GM12873 (cell line): ENCODE measurements around the gene ZDHHC14.

ENCODE experiments used
- TF ChIP-seq, protein P1 (sequence below): IDR thresholded peaks from 2 replicates; pipeline ENCODE4 v1.5.1; 2012; ENCODE audit warnings: low read depth, mild to moderate bottlenecking, moderate library complexity, low read length, control low read depth; ENCODE audit not compliant: insufficient read depth; ENCODE audit errors: missing control alignments

ZDHHC14 gene

DNA sequence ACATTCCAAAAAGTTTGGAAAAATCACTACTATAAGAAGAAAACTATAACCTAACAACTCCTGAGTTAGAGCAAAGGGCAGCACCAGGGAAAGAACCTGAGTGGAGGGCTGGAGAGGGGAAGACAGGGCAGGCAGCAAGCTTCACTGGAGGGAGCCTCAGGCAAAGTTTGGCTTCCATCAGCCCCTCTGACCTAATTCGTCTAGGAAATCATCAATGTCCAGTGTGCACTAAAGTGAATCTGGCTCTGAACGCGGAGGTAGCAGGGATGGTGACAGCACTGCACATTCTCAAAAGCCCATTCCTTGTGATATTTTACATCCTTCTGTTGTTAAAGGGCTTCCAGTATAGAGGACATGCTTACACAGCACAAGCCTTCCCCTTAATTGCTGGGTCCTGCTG is 87.1 kb downstream of the ZDHHC14 start:
- TF ChIP-seq, protein P1, sequence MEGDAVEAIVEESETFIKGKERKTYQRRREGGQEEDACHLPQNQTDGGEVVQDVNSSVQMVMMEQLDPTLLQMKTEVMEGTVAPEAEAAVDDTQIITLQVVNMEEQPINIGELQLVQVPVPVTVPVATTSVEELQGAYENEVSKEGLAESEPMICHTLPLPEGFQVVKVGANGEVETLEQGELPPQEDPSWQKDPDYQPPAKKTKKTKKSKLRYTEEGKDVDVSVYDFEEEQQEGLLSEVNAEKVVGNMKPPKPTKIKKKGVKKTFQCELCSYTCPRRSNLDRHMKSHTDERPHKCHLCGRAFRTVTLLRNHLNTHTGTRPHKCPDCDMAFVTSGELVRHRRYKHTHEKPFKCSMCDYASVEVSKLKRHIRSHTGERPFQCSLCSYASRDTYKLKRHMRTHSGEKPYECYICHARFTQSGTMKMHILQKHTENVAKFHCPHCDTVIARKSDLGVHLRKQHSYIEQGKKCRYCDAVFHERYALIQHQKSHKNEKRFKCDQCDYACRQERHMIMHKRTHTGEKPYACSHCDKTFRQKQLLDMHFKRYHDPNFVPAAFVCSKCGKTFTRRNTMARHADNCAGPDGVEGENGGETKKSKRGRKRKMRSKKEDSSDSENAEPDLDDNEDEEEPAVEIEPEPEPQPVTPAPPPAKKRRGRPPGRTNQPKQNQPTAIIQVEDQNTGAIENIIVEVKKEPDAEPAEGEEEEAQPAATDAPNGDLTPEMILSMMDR = no peak

DNA sequence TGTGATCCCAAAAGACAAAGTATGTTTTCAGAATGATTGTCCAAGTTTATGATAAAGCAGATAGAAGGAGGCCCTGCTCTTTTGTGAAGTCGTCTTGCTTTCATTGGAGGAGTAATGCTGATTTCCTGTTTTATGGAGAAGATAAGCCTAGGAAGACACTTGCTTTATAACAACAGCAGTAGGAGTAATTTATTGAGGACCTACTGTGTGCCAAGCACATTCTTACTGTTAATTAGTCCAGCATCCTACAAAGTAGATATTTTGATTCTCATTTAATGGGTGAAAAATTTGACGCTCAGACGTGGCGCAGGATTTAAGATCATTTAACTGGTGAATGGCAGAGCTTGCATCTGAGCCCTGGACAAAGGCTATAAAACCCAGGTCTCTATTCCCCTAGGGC is 87.6 kb downstream of the ZDHHC14 start:
- TF ChIP-seq, protein P1 = no peak

GRCh38 chr6:157469378-157469777 is 88.4 kb downstream of the ZDHHC14 start:
- TF ChIP-seq, protein P1 = no peak

- TF ChIP-seq, protein P1 = no peak
These were observed 90.2 kb downstream of the ZDHHC14 start for GRCh38 chr6:157471077-157471686.

DNA sequence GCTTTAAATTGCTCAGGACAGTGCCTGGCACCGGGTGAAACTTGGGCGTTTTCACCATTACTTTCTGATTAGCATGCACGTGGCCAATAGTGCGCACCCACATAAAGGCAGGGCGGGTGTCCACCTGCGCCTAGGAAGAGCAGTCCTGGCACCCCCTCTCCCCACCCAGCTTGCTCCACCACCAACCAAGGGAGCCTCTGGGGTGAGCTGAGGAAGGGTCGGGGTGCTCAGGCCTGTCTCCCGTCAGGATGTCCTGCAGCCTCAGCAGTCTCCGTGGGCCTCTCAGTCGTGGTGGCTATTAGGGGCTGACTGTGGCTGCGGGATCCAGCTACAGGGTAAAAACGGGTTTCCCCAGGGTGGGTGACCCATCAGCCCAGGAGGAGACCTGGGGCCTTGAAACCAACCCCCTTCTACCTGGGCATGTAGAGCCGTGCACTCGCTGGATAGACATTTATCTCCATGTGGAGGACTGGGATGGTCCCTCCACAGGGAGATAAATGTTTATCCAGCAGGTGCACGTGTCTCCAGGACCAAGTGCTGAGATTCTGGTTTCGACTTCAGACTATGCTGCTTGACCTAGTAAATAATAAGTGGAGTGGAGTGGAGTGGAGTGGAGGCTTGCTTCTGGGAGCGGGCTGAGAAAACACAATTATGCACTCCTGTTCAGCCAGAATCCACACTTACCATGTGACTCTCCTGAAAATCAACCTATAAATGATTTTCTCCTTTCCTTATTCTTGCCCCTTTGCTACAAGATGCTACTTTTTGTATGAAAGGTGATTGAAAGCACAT is 91.1 kb downstream of the ZDHHC14 start:
- TF ChIP-seq, protein P1 = no peak

GRCh38 chr6:157476797-157477196 is 95.8 kb downstream of the ZDHHC14 start:
- TF ChIP-seq, protein P1 = no peak

DNA sequence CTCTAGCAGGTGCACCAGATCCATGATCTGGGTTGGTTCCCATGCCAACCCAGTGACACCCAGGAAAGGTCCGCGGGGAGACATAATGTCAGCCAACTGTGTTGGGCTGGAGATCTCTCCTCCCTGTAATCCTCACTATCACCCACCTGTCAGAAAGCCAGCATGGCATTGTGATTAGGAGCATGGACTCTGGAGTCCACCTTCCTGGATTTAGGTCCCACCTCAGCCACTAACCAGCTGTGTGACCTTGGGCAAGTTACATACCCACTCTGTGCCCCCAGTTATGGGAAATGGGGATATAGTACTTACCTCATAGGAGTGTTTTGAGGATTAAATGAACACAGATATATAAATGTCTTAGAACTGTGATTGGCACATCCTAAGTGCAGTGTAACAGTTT is 97.9 kb downstream of the ZDHHC14 start:
- TF ChIP-seq, protein P1 = no peak
